ENCODE data around the gene CNNM3. TPM values are rescaled to one million over a fixed set of nuclear protein-coding genes. Genes with fewer than 3 reads are reported as not detected.
"Not testable (repeated sequence)": the region's sequence is repeated elsewhere in the genome, so short reads cannot be mapped to it uniquely, and the experiment has no call there.

Gene CNNM3
- total and polyA plus RNA-seq, 2 experiments from 2014 or later, result 17.1 to 25.8 TPM

- Histone ChIP-seq H2AFZ (no peak overlapping the region), H3K79me2 (no peaks in the 10 kb centered on the region), H3K9me3 (ENCODE audit: low read depth) (no peaks in the 10 kb centered on the region), H3K9me2 (replicated peaks; ENCODE audit: insufficient read depth) (no peaks in the 10 kb centered on the region), H3K4me2 (no peak overlapping the region), H3K4me3 (no peak overlapping the region), H3K27ac (peak overlapping the region; percentile 41), H4K20me1 (ENCODE audit: insufficient read depth, poor library complexity, severe bottlenecking) (no peaks in the 10 kb centered on the region), H3K4me1 (ENCODE audit: insufficient read depth) (peaks cover 4% of the 10 kb centered on the region), H3K36me3 (replicated peaks; ENCODE audit: insufficient read depth, low read depth) (no peaks in the 10 kb centered on the region), H3K27me3 (no peaks in the 10 kb centered on the region)
- TF ChIP-seq CTCF (IDR thresholded peaks at IDR 0.05; ENCODE audit: poor library complexity) (peak; percentile 83), EZH2phosphoT487 (IDR thresholded peaks at IDR 0.05; ENCODE audit: low read depth, severe bottlenecking, unreplicated experiment) (no peak), EZH2 (IDR thresholded peaks at IDR 0.05; ENCODE audit: borderline replicate concordance) (no peak)
- 57% methylated on average over 15 of the region's 15 CpGs for WGBS (ENCODE audit: low lambda C conversion rate, missing lambda C conversion rate)
- DNase-seq (ENCODE audit: low spot score), result peak; percentile 84
Observed at GRCh38 chr2:96801005-96801785, 14.9 kb upstream of the CNNM3 start.

- H3K79me2 ChIP-seq, result no peaks in the 10 kb centered on the region
- no peaks in the 10 kb centered on the region for H3K27me3 ChIP-seq
- no peak for TF ChIP-seq EZH2 (IDR thresholded peaks at IDR 0.05; ENCODE audit: borderline replicate concordance)
- no peaks in the 10 kb centered on the region for H3K36me3 ChIP-seq (replicated peaks; ENCODE audit: insufficient read depth, low read depth)
- no peak overlapping the region for H2AFZ ChIP-seq
- no peak overlapping the region for H3K4me2 ChIP-seq
- H4K20me1 ChIP-seq (ENCODE audit: insufficient read depth, poor library complexity, severe bottlenecking), result no peaks in the 10 kb centered on the region
- H3K27ac ChIP-seq, result peak overlapping the region; percentile 41
- no peak overlapping the region for H3K4me3 ChIP-seq
- peaks cover 4% of the 10 kb centered on the region for H3K4me1 ChIP-seq (ENCODE audit: insufficient read depth)
- WGBS (ENCODE audit: low lambda C conversion rate, missing lambda C conversion rate), result 94% methylated on average over 10 of the region's 10 CpGs
- H3K9me2 ChIP-seq (replicated peaks; ENCODE audit: insufficient read depth), result no peaks in the 10 kb centered on the region
- no peaks in the 10 kb centered on the region for H3K9me3 ChIP-seq (ENCODE audit: low read depth)
- DNase-seq (ENCODE audit: low spot score), result no peak
Observed at GRCh38 chr2:96801786-96802595, 14.1 kb upstream of the CNNM3 start.

- no peaks in the 10 kb centered on the region for H3K27me3 ChIP-seq
- DNase-seq (ENCODE audit: low spot score), result no peak
- H3K9me2 ChIP-seq (replicated peaks; ENCODE audit: insufficient read depth), result no peaks in the 10 kb centered on the region
- H4K20me1 ChIP-seq (ENCODE audit: insufficient read depth, poor library complexity, severe bottlenecking), result no peaks in the 10 kb centered on the region
- WGBS (ENCODE audit: low lambda C conversion rate, missing lambda C conversion rate), result 95% methylated on average over 7 of the region's 7 CpGs
- no peaks in the 10 kb centered on the region for H3K36me3 ChIP-seq (replicated peaks; ENCODE audit: insufficient read depth, low read depth)
- H3K27ac ChIP-seq, result no peak overlapping the region
- H3K4me3 ChIP-seq, result no peak overlapping the region
- H3K9me3 ChIP-seq (ENCODE audit: low read depth), result no peaks in the 10 kb centered on the region
- H3K79me2 ChIP-seq, result no peaks in the 10 kb centered on the region
- no peak overlapping the region for H2AFZ ChIP-seq
- H3K4me2 ChIP-seq, result no peak overlapping the region
- peaks cover 4% of the 10 kb centered on the region for H3K4me1 ChIP-seq (ENCODE audit: insufficient read depth)
- TF ChIP-seq EZH2 (IDR thresholded peaks at IDR 0.05; ENCODE audit: borderline replicate concordance) (no peak), EZH2phosphoT487 (IDR thresholded peaks at IDR 0.05; ENCODE audit: low read depth, severe bottlenecking, unreplicated experiment) (no peak), CTCF (IDR thresholded peaks at IDR 0.05; ENCODE audit: poor library complexity) (no peak)
Observed at GRCh38 chr2:96802721-96803120, 13.3 kb upstream of the CNNM3 start.

GRCh38 chr2:96804986-96805385, 11.1 kb upstream of the CNNM3 start:
- Histone ChIP-seq H3K27me3 (no peaks in the 10 kb centered on the region), H3K4me3 (no peak overlapping the region), H4K20me1 (ENCODE audit: insufficient read depth, poor library complexity, severe bottlenecking) (no peaks in the 10 kb centered on the region), H3K27ac (no peak overlapping the region), H3K9me2 (replicated peaks; ENCODE audit: insufficient read depth) (no peaks in the 10 kb centered on the region), H3K4me2 (no peak overlapping the region), H2AFZ (no peak overlapping the region), H3K79me2 (no peaks in the 10 kb centered on the region), H3K36me3 (replicated peaks; ENCODE audit: insufficient read depth, low read depth) (no peaks in the 10 kb centered on the region), H3K4me1 (ENCODE audit: insufficient read depth) (peaks cover 4% of the 10 kb centered on the region), H3K9me3 (ENCODE audit: low read depth) (no peaks in the 10 kb centered on the region)
- no peak for TF ChIP-seq EZH2 (IDR thresholded peaks at IDR 0.05; ENCODE audit: borderline replicate concordance)
- no peak for TF ChIP-seq CTCF (IDR thresholded peaks at IDR 0.05; ENCODE audit: poor library complexity)
- no peak for TF ChIP-seq EZH2phosphoT487 (IDR thresholded peaks at IDR 0.05; ENCODE audit: low read depth, severe bottlenecking, unreplicated experiment)
- DNase-seq (ENCODE audit: low spot score), result no peak

GRCh38 chr2:96805946-96806345, 10.1 kb upstream of the CNNM3 start:
- 98% methylated on average over 2 of the region's 20 CpGs for WGBS (ENCODE audit: low lambda C conversion rate, missing lambda C conversion rate)
- H3K79me2 ChIP-seq; H3K4me1 ChIP-seq (ENCODE audit: insufficient read depth); H3K4me3 ChIP-seq; H3K9me3 ChIP-seq (ENCODE audit: low read depth); H3K4me2 ChIP-seq; H4K20me1 ChIP-seq (ENCODE audit: insufficient read depth, poor library complexity, severe bottlenecking); DNase-seq (ENCODE audit: low spot score); H3K27ac ChIP-seq; H3K27me3 ChIP-seq; H2AFZ ChIP-seq; H3K36me3 ChIP-seq (replicated peaks; ENCODE audit: insufficient read depth, low read depth); H3K9me2 ChIP-seq (replicated peaks; ENCODE audit: insufficient read depth): not testable (repeated sequence)

Data from hepatocyte (in vitro differentiated cells).